ENCODE results near the gene UBE4A. TPM values are rescaled to one million over a fixed set of nuclear protein-coding genes. Genes with fewer than 3 reads are reported as not detected.

UBE4A gene
- total and polyA plus RNA-seq, 2 of the 4 experiments (the other 2 are of a cell fraction), result 15.2 to 69.7 TPM

DNA sequence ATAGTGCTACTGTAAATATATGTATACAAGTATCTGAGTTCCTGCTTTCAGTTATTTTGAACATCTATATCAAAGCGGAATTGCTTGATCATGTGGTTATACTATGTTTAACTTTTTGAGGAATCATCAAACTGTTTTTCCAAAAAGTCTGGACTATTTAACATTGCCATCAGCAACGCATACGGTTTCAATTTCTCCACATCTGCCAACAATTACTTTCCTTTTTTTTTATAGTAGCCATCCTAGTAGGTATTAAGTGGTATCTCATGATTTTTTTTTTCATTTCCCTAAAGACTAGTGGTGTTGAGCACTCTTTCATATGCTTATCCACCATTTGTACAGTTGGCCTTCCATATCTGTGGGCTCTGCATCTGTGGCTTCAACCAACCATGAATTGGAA, 1.3 kb upstream of the UBE4A start:
- no peaks in the 10 kb centered on the region; the same call in 1 of the 2 replicates for H3K36me3 ChIP-seq (ENCODE audit: control insufficient read depth, insufficient read depth, low read length)
- H3K18ac ChIP-seq (ENCODE audit: low read depth, low read length), result no peak overlapping the region
- BruUV-seq (replicated peaks), result no TSS peak
- no peak overlapping the region for H3K27ac ChIP-seq (ENCODE audit: insufficient read depth, low read length)
- no peak overlapping the region for H2AFZ ChIP-seq (replicated peaks; ENCODE audit: low read length, poor library complexity)
- ChIA-PET CTCF (no interaction called here), POLR2A (ENCODE audit: unreplicated experiment) (no interaction called here)
- no peak overlapping the region for H2BK5ac ChIP-seq (ENCODE audit: low read depth, low read length, poor library complexity, severe bottlenecking)
- no peak for ATAC-seq (ENCODE audit: low read depth)
- H2BK20ac ChIP-seq (ENCODE audit: low read depth, low read length), result no peak overlapping the region
- H3K9ac ChIP-seq (ENCODE audit: low read depth, low read length), result no peak overlapping the region
- in situ Hi-C loops (cut with MboI; ENCODE audit: low sequenced_read_pairs), result loop anchor here (10.0 to 25.0 kb wide), 2 partner anchors 213 to 996 kb away; no protein-coding TSS in a partner anchor
- no peak overlapping the region for H3K4me3 ChIP-seq (ENCODE audit: insufficient read depth, low read depth, low read length)
- no peak overlapping the region for H3K56ac ChIP-seq (ENCODE audit: extremely low read depth, insufficient read depth, low read length)
- intact Hi-C loops (cut with micrococcal nuclease), result no loop called here
- H3K4me2 ChIP-seq (ENCODE audit: low read depth, low read length), result no peak overlapping the region
- H4K20me1 ChIP-seq (ENCODE audit: insufficient read depth, low read length), result peaks cover 3% of the 10 kb centered on the region; the same call in 1 of the 2 replicates
- no peak overlapping the region for H4K91ac ChIP-seq (ENCODE audit: insufficient read depth, low read depth, low read length)
- no peak overlapping the region for H3K23ac ChIP-seq (ENCODE audit: low read depth, low read length)
- no peak overlapping the region for H2AK9ac ChIP-seq (replicated peaks; ENCODE audit: low read depth, low read length, poor library complexity)
- dilution Hi-C loops (cut with HindIII; ENCODE audit: low sequenced_read_pairs, unreplicated experiment), result no loop called here
- TF ChIP-seq NFE2L2 (IDR thresholded peaks at IDR 0.05; ENCODE audit: low read depth, low read length) (no peak), BHLHE40 (IDR thresholded peaks at IDR 0.05; ENCODE audit: low read depth, low read length) (no peak)
- H3K79me1 ChIP-seq (ENCODE audit: low read depth in 1 of 2, low read length in 2 of 2), result peaks cover 16 to 35% of the 10 kb centered on the region in 2 experiments
- H2BK15ac ChIP-seq (ENCODE audit: low read depth, low read length), result no peak overlapping the region
- no peak overlapping the region for H3K14ac ChIP-seq (replicated peaks; ENCODE audit: low read depth, low read length)
- no peak overlapping the region; a peak in 1 of 4 replicates for H4K8ac ChIP-seq (ENCODE audit: low read depth in 2 of 2, low read length in 2 of 2)
- no peaks in the 10 kb centered on the region for H3K27me3 ChIP-seq (ENCODE audit: control insufficient read depth, insufficient read depth, low read length)
- H3K9me1 ChIP-seq (ENCODE audit: insufficient read depth, low read length), result peaks cover 2% of the 10 kb centered on the region; the same call in 1 of the 2 replicates
- no CpG with 5 or more reads among the region's 3 CpGs for WGBS, 2 experiments (ENCODE audit: extremely low coverage in 2 of 2, insufficient read length in 1 of 2)
- no peak overlapping the region for H4K5ac ChIP-seq (ENCODE audit: low read depth, low read length)
- no peak overlapping the region for H2BK120ac ChIP-seq (ENCODE audit: low read depth, low read length)
- 0 out of 2 replicates have a peak, but pooled peaks cover 2% of the 10 kb centered on the region for H3K9me3 ChIP-seq (ENCODE audit: control insufficient read depth, insufficient read depth, low read length)
- H2AK5ac ChIP-seq (ENCODE audit: low read depth, low read length), result no peak overlapping the region
- no peak for DNase-seq
- peaks cover 2% of the 10 kb centered on the region; the same call in 1 of the 2 replicates for H3K4me1 ChIP-seq (ENCODE audit: control insufficient read depth, insufficient read depth, low read length)
- H3K4ac ChIP-seq (ENCODE audit: low read depth, low read length), result no peak overlapping the region
